NCI-H2196 (cell line): Measurements from ENCODE around the gene DMD.

Source experiments
- DNase-seq: peaks from one replicate; lab custom pipeline; 2025; ENCODE audit not compliant: unreplicated experiment; lab: John Stamatoyannopoulos, UW

DMD gene

GRCh38 chrX:32514986-32515385 is 696.4 kb downstream of the DMD start:
- no peak for DNase-seq

- DNase-seq = no peak
Observed at GRCh38 chrX:32501606-32502005, 709.7 kb downstream of the DMD start.

GRCh38 chrX:32496671-32497070 is 714.7 kb downstream of the DMD start:
- DNase-seq = no peak

GRCh38 chrX:32495855-32496254 is 715.5 kb downstream of the DMD start:
- DNase-seq = no peak

- DNase-seq = no peak
Observed at GRCh38 chrX:32489125-32489524, 722.2 kb downstream of the DMD start.

- DNase-seq = peak; percentile 0
Observed at GRCh38 chrX:32483534-32484136, 727.7 kb downstream of the DMD start.

GRCh38 chrX:32480019-32480418 is 731.3 kb downstream of the DMD start:
- DNase-seq = no peak

GRCh38 chrX:32472364-32472763 is 739.0 kb downstream of the DMD start:
- DNase-seq = no peak

- no peak for DNase-seq
Observed at GRCh38 chrX:32455704-32456103, 755.6 kb downstream of the DMD start.

GRCh38 chrX:32451954-32452695 is 759.2 kb downstream of the DMD start:
- DNase-seq = no peak

GRCh38 chrX:32448945-32449344 is 762.4 kb downstream of the DMD start:
- DNase-seq = no peak

- DNase-seq = no peak
Observed at GRCh38 chrX:32448320-32448719, 763.0 kb downstream of the DMD start.

GRCh38 chrX:32447640-32448039 is 763.7 kb downstream of the DMD start:
- DNase-seq = no peak

- no peak for DNase-seq
Observed at GRCh38 chrX:32443841-32444240, 767.5 kb downstream of the DMD start.

- DNase-seq = no peak
Observed at GRCh38 chrX:32421266-32421665, 790.1 kb downstream of the DMD start.

GRCh38 chrX:32408389-32408788 is 803.0 kb downstream of the DMD start:
- no peak for DNase-seq

GRCh38 chrX:32397562-32398216 is 813.7 kb downstream of the DMD start:
- DNase-seq = no peak

- no peak for DNase-seq
Observed at GRCh38 chrX:32395878-32396277, 815.5 kb downstream of the DMD start.

- DNase-seq = no peak
Observed at GRCh38 chrX:32392655-32393054, 818.7 kb downstream of the DMD start.

GRCh38 chrX:32370456-32371205 is 840.7 kb downstream of the DMD start:
- DNase-seq = no peak

- no peak for DNase-seq
Observed at GRCh38 chrX:32293962-32294700, 917.2 kb downstream of the DMD start.
